ENCODE results near the gene SLC22A7.
A peak's percentile ranks its signal among the peaks of the same experiment; 100 is the strongest.

The SLC22A7 gene

DNA sequence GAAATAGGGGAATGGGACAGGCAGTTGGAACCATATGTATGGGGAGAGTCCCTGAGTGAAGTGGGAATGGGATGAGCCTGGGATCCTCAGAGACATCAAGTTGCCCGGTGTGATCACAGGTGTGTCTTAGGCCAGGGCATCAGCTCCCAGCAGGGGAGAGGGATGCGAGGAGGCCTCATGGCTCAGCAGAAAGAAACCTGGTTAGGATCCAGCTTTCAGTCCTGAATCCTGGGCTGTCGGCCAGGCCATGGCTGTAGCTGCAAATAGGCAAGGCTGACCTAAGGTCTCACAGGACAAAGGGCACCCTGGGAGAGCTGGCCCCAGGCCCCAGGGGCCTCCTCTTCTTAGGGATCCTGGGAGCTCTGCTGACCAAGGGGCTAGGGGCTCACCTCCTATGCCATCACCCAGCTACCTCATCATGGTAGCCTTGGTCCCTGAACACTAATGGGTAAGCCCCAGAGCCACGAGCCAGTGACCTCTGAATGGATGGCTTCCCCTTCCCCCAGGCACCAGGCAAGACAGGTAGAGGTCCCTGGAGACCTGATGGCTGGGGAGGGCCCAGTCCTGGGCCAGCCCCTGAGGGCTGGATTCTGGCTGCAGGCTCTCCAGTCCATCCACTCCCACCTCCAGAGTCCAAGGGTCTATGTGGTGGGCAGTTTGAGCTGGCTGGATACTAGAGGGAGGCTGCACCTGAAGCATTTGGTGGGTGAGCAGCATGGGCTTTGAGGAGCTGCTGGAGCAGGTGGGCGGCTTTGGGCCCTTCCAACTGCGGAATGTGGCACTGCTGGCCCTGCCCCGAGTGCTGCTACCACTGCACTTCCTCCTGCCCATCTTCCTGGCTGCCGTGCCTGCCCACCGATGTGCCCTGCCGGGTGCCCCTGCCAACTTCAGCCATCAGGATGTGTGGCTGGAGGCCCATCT lies at the start of gene SLC22A7:
Gene SLC22A7, plus strand, starts transcription at position 617 of the 921 bp plus-strand sequence. Its CDS starts 99 bp downstream, at position 716.
- DNase-seq: peak in 1 of 58 donors; percentile 23

DNA sequence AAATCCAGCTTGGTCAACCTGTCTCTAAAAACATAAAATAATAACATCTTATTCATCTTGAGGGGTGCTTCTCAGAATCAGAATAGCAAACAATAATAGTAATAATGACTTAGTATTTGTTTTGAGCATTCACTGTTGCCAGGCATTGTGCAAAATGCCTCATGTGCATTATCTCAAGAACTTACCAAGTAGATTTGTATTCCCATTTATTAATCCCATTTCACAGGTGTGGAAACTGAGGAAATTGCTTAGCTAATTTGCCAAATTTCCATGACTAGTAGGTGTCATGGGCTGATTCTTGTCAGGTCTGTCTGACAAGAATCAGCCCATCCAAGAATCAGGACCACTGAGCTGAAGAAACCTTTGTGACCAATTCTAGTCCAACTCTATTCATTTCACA lies 49.3 kb upstream of the SLC22A7 start:
- DNase-seq: no peak

DNA sequence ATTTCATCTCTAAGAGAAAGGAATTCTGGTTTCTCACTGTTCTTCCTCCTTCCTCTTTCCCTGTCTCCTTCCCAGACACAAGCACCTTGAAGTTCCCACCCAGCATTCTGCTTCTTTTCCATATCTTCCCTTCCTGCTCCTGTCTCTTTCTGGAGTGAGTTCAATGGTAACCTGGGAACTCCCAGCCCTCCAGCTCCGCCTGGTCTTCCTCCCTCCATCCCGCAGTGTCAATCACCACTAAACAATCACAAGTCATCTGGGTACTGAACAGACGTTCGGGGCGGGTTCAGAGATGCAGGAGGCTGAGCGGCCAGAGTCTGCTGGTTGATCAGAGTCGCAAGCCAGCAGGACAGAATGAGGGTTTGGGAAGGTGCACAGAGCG lies 47.1 kb upstream of the SLC22A7 start:
- DNase-seq: no peak

DNA sequence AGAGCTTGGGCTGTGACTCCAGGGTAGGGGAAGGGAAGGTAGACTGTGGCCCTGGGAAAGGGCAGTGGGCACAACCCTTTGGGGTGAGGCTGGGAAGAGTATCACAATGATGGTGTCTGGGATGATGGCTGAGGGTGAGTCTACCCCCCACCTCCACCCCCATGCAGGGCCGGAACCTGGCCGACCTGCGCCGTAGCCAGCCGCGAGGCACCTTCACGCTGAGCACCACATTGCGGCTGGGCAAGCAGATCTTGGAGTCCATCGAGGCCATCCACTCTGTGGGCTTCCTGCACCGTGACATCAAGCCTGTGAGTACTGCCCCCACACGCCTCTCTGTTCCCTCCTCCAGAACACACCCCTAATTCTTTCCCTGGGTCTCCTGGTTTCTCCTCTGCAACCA lies 44.7 kb upstream of the SLC22A7 start:
- no peak for DNase-seq

- DNase-seq: no peak
Measured at GRCh38 chr6:43254138-43254817, 43.8 kb upstream of the SLC22A7 start.

- DNase-seq: no peak
Measured at GRCh38 chr6:43254846-43255245, 43.2 kb upstream of the SLC22A7 start.

- DNase-seq: no peak
Measured at GRCh38 chr6:43255408-43256054, 42.5 kb upstream of the SLC22A7 start.

GRCh38 chr6:43256670-43257366 lies 41.2 kb upstream of the SLC22A7 start:
- DNase-seq: no peak

GRCh38 chr6:43257367-43258145 lies 40.5 kb upstream of the SLC22A7 start:
- no peak for DNase-seq

DNA sequence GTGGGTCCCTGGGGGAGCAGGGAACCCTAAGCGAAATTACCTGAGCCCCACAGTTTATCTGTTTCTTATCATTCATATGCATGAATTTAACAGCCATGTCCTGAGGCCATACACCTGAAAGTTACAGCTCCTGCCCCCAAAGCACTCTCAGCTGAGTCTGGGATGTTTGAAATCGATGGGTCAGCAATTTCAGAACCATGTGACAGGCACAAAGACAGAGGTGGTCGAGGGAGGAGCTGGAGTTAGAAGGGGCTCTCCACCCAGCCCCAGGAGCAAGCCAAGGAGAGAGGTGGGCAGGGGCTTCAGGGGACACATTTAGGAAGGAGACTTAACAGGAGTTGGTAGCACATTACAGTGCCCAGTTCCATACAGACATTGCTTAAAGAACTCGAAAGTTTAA lies 39.9 kb upstream of the SLC22A7 start:
- DNase-seq: no peak

- no peak for DNase-seq
Measured at GRCh38 chr6:43258807-43259686, 39.0 kb upstream of the SLC22A7 start.

DNA sequence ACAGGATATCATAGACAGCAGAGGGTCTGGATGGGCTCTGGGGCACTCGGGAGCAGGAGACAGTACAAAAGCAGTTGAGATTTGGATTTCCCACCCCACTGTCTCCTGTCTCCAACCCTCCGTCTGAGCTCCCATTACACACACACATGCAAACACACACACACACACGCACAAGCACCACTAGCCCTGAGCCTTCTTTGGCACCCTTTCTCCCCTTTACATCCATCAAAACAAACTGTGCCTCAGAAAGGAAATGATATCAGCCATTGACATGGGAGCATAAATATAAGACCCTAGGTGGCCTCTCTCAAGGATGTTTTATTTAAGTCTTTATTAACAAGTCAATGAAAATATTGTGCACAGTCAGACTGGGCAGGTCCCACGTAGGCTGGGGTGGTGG lies 37.3 kb upstream of the SLC22A7 start:
- no peak for DNase-seq

- no peak for DNase-seq
Measured at GRCh38 chr6:43261198-43261597, 36.9 kb upstream of the SLC22A7 start.

DNA sequence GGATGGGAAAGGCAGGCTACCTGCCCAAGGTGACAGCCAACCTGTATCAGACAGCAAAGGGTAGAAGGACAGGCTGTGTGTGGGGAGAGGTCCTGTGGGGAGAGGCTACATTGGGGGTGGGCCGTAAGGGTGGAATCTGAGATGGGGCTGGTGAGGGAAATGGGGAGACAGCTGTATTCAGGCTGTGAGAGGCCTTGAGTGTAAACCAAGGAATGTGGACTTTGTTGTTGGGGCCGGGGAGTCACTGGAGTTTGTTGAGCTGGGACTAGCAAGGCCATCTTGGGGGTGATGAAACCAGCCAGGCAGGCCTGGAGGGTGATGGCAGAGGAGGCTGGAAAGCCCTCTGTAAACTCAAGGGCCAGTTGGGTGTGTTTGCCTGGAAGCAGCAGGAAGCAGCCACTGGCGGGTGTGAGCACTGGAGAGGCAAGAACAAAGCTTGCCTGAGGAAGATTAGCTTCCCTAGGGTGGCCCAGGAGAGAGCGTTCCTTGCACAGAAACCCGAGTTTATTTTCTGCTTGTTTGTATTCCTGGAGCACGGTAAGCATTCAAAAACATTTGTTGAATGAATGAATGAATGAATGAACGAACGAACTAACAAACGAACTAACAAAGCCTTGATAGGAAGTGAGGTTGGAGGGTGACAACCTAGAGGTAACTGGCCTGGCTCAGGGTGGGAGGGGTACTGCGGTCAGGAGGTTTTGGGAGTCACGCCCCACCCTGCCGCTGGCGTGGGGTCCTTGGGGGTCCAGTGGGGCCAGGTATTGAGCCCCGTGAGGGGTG lies 35.9 kb upstream of the SLC22A7 start:
- peak in 2 of 58 donors; percentile 23 to 25 for DNase-seq

- no peak for DNase-seq
Measured at GRCh38 chr6:43262780-43263313, 35.2 kb upstream of the SLC22A7 start.

- DNase-seq: peak in 34 of 58 donors; percentile 10 to 58 (median 22)
Measured at GRCh38 chr6:43263314-43264178, 34.5 kb upstream of the SLC22A7 start.

DNA sequence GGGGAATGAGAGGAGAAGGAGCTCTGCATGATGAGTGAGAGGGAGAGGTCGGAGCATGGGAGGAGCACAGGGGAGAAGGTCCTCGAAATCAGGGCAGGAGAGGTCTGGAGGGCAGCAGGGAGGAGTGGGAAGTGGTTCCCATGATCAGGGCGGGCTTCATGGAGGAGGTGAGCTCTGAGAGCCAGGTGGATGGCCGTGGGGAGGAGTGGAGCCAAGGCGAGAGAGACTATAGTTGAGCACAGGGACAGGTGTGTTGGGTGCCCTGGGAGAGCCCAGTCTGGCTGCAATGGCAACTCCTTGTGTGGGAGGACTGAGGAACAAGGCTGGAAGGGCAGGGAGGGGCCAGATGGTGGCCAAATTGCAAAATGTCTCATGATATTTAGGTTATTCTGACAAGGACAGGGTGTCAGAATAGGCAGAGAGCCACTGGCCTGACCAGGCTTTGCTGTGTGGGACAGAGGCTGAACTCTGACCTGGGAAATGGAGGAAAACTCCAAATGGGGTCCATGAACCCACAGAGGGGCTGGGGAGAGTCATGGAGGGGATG lies 33.4 kb upstream of the SLC22A7 start:
- no peak for DNase-seq

Measured in anterior cingulate cortex (tissue), 58 donors.